ENCODE results near the gene TEX10. TPM values are rescaled to one million over a fixed set of nuclear protein-coding genes. Genes with fewer than 3 reads are reported as not detected.

Gene TEX10
- total RNA-seq, 1 donor = 29.3 TPM

GRCh38 chr9:100292414-100292813 is 60.3 kb downstream of the TEX10 start:
- H3K27ac ChIP-seq (ENCODE audit: low read depth, low read length) = no peak overlapping the region
- no peaks in the 10 kb centered on the region for H4K20me1 ChIP-seq (ENCODE audit: insufficient read depth, low read length)
- H3K4me2 ChIP-seq (ENCODE audit: insufficient read depth, low read length) = no peak overlapping the region
- no peaks in the 10 kb centered on the region for H3K4me1 ChIP-seq (ENCODE audit: insufficient read depth, low read length)
- H3K36me3 ChIP-seq (ENCODE audit: insufficient read depth, low read length) = peaks cover 34% of the 10 kb centered on the region
- peak; percentile 62 for DNase-seq (ENCODE audit: insufficient read length, low spot score, missing footprints)
- H3K9me3 ChIP-seq (ENCODE audit: low read depth, low read length) = no peaks in the 10 kb centered on the region
- no peaks in the 10 kb centered on the region for H3K27me3 ChIP-seq (ENCODE audit: insufficient read depth, low read length)
- TF ChIP-seq, protein P1, sequence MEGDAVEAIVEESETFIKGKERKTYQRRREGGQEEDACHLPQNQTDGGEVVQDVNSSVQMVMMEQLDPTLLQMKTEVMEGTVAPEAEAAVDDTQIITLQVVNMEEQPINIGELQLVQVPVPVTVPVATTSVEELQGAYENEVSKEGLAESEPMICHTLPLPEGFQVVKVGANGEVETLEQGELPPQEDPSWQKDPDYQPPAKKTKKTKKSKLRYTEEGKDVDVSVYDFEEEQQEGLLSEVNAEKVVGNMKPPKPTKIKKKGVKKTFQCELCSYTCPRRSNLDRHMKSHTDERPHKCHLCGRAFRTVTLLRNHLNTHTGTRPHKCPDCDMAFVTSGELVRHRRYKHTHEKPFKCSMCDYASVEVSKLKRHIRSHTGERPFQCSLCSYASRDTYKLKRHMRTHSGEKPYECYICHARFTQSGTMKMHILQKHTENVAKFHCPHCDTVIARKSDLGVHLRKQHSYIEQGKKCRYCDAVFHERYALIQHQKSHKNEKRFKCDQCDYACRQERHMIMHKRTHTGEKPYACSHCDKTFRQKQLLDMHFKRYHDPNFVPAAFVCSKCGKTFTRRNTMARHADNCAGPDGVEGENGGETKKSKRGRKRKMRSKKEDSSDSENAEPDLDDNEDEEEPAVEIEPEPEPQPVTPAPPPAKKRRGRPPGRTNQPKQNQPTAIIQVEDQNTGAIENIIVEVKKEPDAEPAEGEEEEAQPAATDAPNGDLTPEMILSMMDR (IDR thresholded peaks at IDR 0.05; ENCODE audit: extremely low read depth, low read depth, low read length) = no peak
- no peaks in the 10 kb centered on the region for H3K79me2 ChIP-seq (ENCODE audit: insufficient read depth, low read length)
- H2AFZ ChIP-seq (ENCODE audit: low read length) = no peak overlapping the region
- no peak overlapping the region for H3K4me3 ChIP-seq (ENCODE audit: insufficient read depth, low read length)

GRCh38 chr9:100290714-100291113 is 62.0 kb downstream of the TEX10 start:
- Histone ChIP-seq H3K36me3 (ENCODE audit: insufficient read depth, low read length) (peaks cover 29% of the 10 kb centered on the region), H2AFZ (ENCODE audit: low read length) (no peak overlapping the region)

GRCh38 chr9:100287186-100287585 is 65.6 kb downstream of the TEX10 start:
- no peak overlapping the region for H3K4me2 ChIP-seq (ENCODE audit: insufficient read depth, low read length)

More at GRCh38 chr9:100290714-100291113, 62.0 kb downstream of the TEX10 start:
- no peak for DNase-seq (ENCODE audit: insufficient read length, low spot score, missing footprints)
- H3K4me1 ChIP-seq (ENCODE audit: insufficient read depth, low read length) = no peaks in the 10 kb centered on the region
- H3K9me3 ChIP-seq (ENCODE audit: low read depth, low read length) = no peaks in the 10 kb centered on the region
- no peak overlapping the region for H3K4me2 ChIP-seq (ENCODE audit: insufficient read depth, low read length)
- no peak overlapping the region for H3K27ac ChIP-seq (ENCODE audit: low read depth, low read length)
- no peaks in the 10 kb centered on the region for H3K79me2 ChIP-seq (ENCODE audit: insufficient read depth, low read length)
- H4K20me1 ChIP-seq (ENCODE audit: insufficient read depth, low read length) = no peaks in the 10 kb centered on the region
- no peak overlapping the region for H3K4me3 ChIP-seq (ENCODE audit: insufficient read depth, low read length)
- TF ChIP-seq, protein P1 (IDR thresholded peaks at IDR 0.05; ENCODE audit: extremely low read depth, low read depth, low read length) = no peak
- no peaks in the 10 kb centered on the region for H3K27me3 ChIP-seq (ENCODE audit: insufficient read depth, low read length)

GRCh38 chr9:100286257-100286656 is 66.5 kb downstream of the TEX10 start:
- no peak for DNase-seq (ENCODE audit: insufficient read length, low spot score, missing footprints)
- Histone ChIP-seq H3K4me2 (ENCODE audit: insufficient read depth, low read length) (no peak overlapping the region), H3K27me3 (ENCODE audit: insufficient read depth, low read length) (no peaks in the 10 kb centered on the region), H3K4me3 (ENCODE audit: insufficient read depth, low read length) (no peak overlapping the region), H3K79me2 (ENCODE audit: insufficient read depth, low read length) (no peaks in the 10 kb centered on the region), H3K4me1 (ENCODE audit: insufficient read depth, low read length) (no peaks in the 10 kb centered on the region), H3K9me3 (ENCODE audit: low read depth, low read length) (no peaks in the 10 kb centered on the region), H2AFZ (ENCODE audit: low read length) (no peak overlapping the region), H4K20me1 (ENCODE audit: insufficient read depth, low read length) (no peaks in the 10 kb centered on the region), H3K27ac (ENCODE audit: low read depth, low read length) (no peak overlapping the region), H3K36me3 (ENCODE audit: insufficient read depth, low read length) (peaks cover 16% of the 10 kb centered on the region)
- TF ChIP-seq, protein P1 (IDR thresholded peaks at IDR 0.05; ENCODE audit: extremely low read depth, low read depth, low read length) = no peak

More at GRCh38 chr9:100287186-100287585, 65.6 kb downstream of the TEX10 start:
- Histone ChIP-seq H3K4me3 (ENCODE audit: insufficient read depth, low read length) (no peak overlapping the region), H2AFZ (ENCODE audit: low read length) (no peak overlapping the region), H3K27ac (ENCODE audit: low read depth, low read length) (no peak overlapping the region), H4K20me1 (ENCODE audit: insufficient read depth, low read length) (no peaks in the 10 kb centered on the region), H3K27me3 (ENCODE audit: insufficient read depth, low read length) (no peaks in the 10 kb centered on the region), H3K4me1 (ENCODE audit: insufficient read depth, low read length) (no peaks in the 10 kb centered on the region), H3K79me2 (ENCODE audit: insufficient read depth, low read length) (no peaks in the 10 kb centered on the region), H3K9me3 (ENCODE audit: low read depth, low read length) (no peaks in the 10 kb centered on the region), H3K36me3 (ENCODE audit: insufficient read depth, low read length) (peaks cover 23% of the 10 kb centered on the region)
- TF ChIP-seq, protein P1 (IDR thresholded peaks at IDR 0.05; ENCODE audit: extremely low read depth, low read depth, low read length) = no peak
- no peak for DNase-seq (ENCODE audit: insufficient read length, low spot score, missing footprints)
